HG03097 (cell line): Measurements from ENCODE around the gene GFY.

Experiments used
- ATAC-seq: cut with Tn5 transposase; IDR thresholded peaks from one replicate; pipeline ENCODE4 v1.9.1; 2021; ENCODE audit not compliant: unreplicated experiment, low FRiP score

Gene GFY

DNA sequence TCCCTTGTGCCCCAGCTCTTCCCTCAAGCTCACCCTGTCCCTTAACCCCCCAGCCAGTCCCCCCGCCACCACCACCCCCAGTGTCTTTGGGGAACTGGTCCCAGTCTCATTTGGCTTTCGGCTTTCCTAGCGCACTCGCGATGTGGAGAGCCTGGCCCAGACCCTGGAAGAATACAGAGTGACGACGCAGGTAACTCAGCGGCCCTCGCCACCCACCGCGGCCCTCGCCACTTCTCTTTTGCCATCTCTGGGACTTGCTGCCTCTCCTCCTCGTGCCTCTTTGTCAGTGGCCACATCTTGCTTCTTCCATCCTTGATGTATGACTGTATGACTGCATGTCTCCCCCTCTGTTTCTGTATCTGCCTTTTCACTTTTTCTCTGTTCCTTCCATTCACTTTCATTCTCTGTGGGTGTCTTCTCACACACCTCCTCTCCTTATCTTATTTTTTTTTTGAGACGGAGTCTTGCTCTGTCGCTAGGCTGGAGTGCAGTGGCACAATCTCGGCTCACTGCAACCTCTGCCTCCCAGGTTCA is 17.6 kb upstream of the GFY start:
- ATAC-seq: no peak

DNA sequence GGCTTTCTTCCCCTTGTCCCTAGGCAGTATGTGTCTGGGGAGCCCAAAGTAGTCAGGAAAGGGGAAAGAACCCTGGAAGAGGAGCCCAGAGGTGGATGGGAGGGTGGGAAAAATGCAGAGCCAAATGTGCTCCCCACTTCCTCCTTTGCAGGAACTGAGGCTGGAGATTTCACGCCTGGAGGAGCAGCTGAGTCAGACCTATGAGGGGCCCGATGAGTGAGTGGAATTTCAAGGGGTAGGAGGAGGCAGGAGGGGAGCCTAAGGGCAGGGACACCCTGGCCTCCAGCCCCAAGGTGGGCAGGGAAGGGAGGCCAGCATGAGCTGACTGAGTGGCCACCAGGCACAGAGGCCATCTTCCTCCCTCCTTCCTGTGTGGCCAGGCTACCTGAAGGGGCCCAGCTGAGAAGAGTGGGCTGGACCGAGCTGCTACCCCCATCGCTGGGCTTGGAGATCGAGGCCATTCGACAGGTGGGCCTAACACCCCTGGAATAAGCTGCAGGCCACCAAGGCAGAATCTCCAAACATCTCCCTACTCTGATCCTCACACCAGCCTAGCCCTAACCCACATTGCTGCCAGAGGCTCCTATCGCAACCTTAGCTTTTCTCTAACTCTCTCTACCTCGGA is 16.3 kb upstream of the GFY start:
- ATAC-seq: no peak

DNA sequence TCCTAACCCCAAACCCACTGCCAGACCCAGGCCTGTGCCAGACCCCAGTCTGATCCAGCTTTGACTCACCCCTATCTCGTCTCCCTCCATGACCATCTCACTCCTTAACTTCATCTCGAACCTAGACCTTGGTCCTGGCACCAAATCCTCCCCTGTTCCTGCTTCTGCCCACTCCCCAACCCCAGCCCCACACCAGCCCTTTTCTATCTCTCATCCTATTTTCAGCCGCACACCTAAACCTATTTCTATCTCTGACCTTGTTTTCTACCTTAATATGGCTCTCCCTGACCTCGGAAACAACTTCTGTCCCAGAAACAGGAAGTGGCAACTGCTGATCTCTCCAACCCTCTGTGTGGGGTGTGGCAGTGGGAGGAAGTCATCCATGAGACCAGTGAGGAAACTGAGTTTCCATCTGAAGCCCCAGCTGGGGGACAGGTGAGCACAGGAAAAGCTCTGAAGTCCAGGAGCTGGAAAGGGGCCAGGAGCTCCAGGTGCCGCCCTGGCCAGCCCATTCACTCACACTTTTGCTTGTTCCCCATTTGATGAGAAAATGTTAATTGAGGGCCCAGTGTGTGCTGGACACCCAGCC is 15.7 kb upstream of the GFY start:
- ATAC-seq: no peak

DNA sequence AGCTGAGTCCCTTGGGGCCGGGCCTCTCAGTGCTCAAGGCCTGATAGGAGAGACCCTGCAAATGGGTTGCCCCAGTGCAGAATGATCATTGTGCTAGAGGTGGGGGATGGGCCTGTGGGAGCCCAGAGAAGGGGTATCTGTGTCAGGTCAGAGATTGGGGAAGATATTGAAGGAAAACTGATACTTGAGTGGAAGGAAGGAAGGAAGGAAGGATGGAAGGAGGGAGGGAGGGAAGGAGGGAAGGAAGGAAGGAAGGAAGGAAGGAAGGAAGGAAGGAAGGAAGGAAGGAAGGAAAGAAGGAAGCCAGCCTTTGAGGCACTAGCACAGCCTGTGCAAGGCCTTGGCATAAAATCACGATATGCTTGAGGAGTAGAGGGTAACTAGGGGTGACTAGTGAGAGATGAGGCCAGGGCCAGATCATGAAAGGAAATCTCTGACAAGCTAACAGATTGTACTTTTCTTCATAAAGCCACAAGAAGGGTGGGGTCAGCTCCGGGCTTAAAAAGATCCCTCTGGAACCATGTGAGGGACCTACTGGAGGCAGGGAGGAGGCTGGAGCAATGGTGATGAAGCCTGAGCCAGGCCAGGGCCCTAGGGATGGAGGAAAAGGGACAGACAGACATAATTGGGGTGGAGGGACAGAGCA is 13.4 kb upstream of the GFY start:
- ATAC-seq: no peak

DNA sequence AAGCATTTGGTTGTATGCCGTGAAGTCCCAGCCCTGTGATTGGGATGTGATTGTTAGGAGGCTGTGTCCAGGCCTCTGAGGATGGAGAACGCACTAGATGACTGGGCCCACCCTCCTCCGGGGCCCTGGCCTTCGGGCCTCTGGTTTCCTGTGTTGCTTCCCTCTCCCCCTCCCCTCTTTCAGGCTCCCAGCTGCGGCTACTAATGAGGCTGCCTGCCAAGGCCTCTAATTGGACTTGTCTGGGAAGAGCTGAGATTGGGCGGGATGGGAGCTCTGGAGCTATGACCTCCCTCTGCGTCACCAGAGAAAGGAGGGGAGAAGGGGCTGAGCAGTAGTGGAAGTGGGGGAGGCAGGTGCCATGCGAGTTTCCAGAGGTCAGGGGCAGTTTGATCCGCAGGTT is 11.8 kb upstream of the GFY start:
- ATAC-seq: no peak

DNA sequence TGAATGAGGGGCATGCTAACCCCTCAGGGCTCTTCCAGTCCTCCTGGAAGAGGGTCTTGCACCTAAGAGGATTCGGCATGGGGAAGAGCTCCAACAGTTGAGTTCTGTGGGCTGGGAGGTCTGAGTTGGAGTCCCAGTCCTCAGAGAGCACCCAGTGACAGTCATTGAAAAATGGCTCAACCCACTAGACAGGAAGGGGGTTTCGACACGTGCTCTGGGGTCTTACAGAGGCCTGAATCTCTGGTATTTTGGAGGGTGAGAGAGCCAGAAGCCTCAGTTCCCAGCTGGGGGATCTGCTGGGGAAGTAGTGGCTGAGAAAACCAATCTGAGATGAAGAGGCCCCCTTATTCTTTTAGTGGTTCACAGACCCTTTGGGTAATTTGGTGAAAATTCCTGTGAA is 10.9 kb upstream of the GFY start:
- no peak for ATAC-seq

DNA sequence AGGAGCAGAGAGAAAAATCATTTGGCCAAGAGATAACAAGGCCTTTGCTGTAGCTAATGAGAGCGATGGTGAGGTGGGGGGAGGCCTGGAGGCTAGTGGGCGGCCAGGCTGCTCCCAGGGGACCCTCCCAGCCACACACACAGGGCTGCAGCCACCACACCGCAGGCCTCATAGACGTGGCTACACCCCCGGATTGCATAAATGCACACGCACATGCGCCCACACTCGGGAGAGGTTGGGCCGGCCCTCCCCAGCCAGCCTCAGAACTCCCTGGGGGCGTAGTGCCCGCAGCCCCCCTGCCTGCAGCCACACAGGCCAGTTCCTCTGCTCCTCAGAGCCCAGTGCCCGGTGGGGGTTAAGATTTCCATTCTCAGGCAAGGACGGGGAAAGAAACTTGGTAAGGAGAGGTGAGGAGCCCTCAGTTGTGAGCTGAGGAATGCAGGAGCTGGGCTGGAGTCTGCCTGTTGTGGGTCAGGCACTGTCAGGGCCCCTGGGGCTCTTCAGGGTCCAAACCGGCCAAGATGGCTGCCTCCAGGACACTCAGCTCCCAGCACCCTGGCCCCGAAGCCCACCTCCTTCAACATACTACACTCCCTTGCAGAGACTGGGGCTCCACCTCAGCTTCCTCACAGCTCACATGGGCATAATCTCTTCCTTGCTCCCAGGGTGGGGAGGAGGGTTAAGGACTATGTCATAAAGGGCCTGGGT is 9.9 kb upstream of the GFY start:
- no peak for ATAC-seq

DNA sequence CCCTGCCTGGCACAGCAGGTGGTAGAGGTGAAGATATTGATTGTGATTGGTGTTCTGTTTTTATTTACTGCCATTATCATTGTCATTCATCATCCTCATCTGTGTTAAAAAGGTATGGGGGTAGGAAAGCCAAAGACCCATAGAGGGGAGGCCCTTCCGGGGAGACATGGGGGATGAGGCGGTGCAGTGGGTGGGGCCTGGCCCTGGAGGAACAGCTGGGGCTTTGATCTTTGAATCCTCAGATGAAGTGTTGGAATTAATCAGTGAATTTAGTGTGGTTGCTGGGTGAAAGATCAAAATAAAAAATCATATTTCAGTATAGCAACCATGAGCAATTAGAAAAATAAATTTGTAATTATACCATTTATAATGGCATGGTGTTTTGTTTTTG is 9.4 kb upstream of the GFY start:
- no peak for ATAC-seq

DNA sequence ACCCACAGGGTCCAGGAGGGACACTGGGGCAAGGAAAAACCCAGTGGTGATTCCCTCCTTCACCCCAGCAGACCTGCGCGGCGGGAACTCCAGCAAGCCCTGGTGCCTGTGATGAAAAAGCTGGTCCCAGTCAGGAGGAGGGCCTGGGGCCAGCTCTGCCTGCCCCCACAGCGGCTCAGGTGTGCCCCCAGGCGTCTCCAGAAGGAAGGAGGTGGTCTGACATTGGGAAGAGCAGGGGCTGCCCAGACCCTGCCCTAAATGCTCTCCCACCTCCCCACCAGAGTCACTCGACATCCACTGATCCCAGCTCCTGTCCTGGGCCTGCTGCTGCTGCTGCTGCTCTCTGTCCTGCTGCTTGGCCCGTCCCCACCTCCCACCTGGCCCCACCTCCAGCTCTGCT is 8.1 kb upstream of the GFY start:
- ATAC-seq: no peak

DNA sequence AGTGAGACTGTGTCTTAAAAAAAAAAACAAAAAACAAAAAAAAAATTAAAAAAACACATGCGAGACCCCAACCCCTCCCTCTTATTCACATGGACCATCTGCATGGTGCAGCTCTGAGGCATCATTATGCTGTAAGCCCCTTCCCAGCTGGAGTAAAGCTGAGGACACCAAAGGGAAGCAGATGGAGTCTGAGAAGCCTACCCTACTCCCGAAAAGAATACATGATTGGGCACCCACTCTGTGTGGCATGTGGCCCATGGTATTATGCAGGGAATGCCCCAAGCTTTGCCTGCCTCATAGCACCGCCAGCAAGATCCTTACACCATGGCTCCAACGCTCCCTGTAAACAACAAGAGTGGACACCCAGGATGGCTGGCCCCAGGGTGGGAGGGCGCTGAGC is 6.7 kb upstream of the GFY start:
- no peak for ATAC-seq

DNA sequence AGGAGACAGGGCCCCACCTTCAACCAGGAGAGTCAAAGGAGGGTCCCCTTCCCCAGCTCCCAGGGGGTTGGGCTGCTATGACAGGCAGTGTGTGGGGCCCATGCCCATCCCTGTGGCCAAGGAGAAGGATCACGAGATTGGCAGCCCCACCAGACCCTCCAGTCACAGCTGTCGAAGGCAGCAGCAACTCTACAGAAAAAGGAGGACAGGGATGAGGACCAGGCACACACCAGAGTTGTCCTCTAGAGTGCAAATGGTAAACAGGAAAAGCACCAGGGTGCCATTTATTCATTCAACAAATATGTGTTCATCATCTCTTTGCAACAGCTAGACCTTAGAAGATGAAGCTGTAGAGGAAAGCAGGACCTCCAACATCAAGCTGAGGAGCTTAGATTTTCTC is 6.0 kb upstream of the GFY start:
- no peak for ATAC-seq

DNA sequence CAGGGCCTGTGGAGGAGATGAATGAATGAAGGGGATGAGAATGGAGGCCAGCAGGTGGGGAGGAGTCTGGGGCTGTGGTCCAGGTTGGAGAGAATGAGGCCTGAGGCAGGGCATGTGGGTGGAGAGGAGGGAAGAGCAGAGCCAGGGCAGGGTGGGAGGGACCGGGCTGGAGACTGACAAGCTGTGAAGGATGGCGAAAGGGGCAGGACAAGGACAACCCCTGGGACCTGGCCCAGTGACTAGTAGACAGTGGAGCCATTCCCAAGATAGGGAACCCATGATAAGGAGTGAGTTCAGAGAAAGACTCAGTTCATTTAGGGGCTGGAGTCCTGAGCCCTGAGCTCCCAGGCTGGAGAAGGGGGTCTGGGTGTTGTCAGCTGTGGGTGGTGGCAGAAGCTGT is 5.0 kb upstream of the GFY start:
- no peak for ATAC-seq

DNA sequence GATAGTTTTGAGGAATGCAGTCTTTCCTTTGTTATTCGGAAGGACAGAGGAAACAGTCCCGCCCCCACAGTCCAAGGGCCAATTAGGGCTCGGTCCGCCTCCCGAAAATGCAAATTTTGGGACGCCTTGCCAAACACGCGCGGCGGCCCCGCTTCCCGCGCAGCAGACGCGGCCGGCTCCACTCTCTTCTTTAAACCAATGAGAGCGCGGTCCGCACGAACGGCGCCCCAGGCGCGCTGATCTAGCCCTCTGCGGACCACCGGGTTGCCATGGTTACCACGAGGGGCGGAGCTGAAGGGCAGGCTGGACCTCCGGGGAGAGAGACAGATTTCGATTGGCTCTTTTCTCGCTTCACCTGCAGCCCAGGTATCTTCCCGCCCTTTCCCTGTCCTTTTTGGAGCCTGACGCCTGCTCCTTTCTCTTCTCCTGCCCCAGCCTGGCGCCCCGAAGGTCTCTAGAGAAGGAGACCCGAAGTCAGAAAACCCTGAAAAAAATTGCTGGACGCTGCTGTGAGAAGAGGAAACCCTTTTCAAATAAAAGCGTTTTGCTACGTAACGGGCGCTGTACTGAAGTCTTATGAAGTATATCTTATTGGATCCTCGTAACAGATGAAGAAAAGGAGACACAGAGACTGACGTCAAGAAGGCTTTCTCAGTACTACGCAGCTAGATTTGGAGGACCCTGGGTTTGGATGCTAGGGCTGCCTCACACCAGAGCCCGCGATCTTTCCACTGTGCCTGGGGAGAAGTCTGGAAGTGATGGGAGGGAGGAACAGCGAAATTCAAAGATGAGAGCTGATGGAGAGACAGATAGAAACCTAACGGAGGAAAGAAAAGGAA is 3.9 kb upstream of the GFY start:
- ATAC-seq: no peak

DNA sequence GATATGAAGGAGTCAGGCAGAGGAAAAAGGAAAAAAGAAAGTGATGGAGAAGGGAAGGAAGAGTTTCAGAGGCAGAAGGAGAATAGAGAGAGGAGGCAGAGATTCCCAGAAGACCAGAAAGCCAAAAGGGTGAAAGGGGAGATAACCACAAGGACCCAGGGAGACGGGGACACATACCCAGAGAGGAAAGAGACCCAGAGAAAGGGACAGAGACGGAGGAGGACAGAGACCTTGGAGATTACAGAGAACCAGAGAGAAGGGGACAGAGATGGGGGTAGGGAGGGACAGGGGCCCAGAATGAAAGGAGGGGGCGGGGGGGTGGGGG is 3.3 kb upstream of the GFY start:
- ATAC-seq: no peak

DNA sequence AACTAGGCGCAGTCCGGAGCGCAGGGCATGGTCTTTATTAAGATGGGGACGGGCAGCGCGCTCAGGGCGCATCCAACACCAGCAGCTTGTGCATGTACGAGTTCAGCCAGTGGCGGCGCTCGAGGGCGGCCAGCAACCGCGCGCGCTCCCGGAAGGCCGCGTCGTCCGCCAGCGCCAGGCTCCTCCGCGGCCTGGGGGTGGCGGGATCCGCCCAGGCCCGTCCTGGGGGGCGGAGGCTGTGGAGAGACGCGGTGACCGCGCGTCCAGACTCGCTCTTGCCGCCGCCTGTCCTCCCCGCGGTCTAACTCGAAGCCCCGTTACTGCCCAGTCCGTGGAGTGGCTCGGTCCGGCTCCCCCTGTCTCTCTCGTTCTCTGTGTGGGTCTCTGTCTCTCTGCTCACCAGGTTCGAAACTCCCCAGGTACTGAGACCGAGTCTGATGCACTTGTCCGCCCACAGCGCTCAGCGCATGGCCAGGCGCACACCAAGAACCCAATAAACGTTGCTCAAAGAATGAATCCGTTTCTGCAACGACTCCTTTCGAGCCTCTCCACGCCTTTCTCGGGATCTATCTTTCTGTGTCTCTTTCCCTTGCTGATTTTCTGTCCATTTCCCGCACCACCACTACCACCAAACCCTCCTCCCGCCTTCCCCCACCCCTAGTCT is 2.6 kb upstream of the GFY start:
- no peak for ATAC-seq

DNA sequence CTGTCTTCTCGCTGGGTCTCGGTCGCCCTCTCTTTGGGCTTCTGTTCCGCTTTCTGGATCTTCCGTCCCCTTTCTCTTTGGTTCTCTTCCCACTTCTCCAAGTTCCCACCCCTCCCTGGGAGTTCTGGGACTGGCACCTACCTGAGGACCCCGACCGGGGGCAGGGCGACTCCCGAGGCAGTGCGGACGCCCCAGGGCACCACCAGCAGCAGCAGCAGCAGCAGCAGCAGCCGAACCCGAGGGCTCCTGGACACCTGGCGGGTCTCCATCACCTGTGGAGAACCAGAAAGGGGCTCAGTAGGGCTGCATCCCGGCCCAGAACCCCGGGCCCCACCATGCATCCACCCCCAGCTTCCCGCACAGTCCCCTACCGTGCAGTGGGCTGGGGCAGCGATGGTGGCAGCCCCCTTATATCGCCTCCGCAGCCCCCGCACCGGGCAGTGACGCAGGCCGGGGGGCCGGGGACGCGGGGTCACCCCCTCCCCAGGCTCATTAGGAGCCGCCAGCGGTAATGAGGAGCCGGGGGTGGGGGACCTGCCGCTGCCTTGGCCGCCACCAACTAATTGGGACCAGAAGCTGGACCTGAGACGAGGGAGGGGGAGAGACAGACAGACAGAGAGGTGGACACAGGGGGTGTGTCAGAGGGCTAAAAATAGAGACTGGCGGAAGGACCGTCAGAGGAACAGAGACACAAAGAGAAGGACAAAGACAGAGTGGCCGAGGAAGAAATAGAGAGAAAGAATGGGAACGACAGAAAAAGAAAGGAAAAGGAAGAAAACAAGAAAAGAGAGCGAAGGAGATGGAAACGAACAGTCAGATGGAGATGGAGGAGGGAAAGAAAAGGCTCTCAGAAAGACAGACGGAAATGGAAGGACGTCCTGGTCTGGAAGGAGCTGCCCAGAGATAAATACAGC is 1.9 kb upstream of the GFY start, which contains the start of gene PTH2:
TSS of gene PTH2 (minus strand) at position 371 of the 914 bp plus-strand sequence. CDS start at position 269, 102 bp downstream.
- no peak for ATAC-seq

DNA sequence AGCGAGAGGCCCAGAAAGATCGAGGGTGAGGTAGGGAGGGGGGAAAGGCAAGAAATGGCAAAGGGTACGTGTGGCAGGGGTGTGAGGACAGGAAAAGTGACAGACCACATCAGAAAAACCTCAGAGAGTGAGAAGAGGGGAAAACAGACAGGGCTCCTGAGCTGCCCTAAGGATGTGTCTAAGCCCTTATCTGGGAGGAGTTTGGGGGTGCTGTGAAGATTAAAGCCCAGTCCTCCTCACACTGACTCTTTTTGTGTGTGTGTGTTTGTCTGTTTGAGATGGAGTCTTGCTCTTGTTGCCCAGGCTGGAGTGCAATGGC is 1.2 kb upstream of the GFY start:
- ATAC-seq: no peak

DNA sequence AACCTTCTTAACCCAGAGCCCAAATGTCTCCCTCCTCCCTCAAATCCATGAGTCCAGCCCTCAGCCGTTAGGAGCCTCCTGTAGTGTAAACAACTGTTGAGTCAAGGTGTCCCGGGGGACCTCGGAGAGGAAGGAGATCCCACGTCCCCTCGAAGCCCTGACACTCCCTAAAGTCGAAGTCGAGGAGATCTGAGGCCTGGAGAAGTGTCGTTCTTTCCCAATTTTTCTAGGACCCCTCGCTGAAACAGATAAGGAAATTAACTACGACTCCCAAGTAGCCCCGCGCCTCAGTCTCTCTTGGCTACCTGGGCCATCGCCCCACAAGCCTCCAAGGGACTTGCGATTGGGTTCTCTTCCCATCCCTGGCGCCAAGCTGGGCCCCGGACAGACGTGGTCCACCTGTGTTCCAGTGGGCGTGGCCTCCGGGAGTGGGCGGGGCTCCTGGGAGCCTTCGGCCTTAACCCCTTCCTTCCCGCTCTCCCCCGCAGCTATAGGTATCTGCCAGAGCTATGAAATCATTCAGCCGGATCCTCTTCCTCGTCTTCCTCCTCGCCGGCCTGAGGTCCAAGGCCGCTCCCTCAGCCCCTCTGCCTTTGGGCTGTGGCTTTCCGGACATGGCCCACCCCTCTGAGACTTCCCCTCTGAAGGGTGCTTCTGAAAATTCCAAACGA is 869 bp downstream of the GFY start:
- ATAC-seq: no peak

DNA sequence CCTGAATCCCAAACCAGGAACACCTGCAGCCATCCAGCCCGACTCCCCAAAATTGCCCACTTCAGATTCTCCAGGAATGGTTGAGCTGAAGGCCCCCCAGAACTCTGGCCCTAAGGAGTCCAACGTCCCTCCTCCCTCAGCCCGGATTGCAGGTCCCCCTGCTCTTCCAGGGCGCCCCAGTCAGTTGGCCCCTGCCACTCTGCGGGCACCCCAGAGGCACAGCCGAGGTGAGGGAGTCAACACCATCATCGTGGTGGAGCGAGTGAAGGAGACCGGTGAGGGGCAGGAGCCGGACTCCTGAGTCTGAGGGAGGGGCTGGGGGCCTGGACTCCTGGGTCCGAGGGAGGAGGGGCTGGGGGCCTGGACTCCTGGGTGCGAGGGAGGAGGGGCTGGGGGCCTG is 2.2 kb downstream of the GFY start:
- ATAC-seq: no peak
